Measurements from ENCODE around the gene TRIM8.

GRCh38 chr10:102675011-102675665, 30.9 kb downstream of the TRIM8 start:
- no peak for TF ChIP-seq CTCF (IDR thresholded peaks at IDR 0.05; ENCODE audit: low read length)
- TF ChIP-seq EZH2 (IDR thresholded peaks at IDR 0.05; ENCODE audit: borderline replicate concordance, low read length), result no peak
